GM18526 (cell line): ENCODE measurements around the gene SERPINF2.

Experiments used
- POLR2A ChIP-seq: IDR thresholded peaks from 3 replicates; pipeline ENCODE4 v1.6.1; 2011; ENCODE audit not compliant: insufficient read length; ENCODE audit errors: extremely low read depth

The SERPINF2 gene

GRCh38 chr17:1762901-1763898 is 20.5 kb downstream of the SERPINF2 start:
- TF ChIP-seq POLR2A, result no peak

- TF ChIP-seq POLR2A, result no peak
These were observed 21.6 kb downstream of the SERPINF2 start for GRCh38 chr17:1764284-1764683.

GRCh38 chr17:1765576-1765975 is 22.9 kb downstream of the SERPINF2 start:
- no peak for TF ChIP-seq POLR2A

GRCh38 chr17:1766382-1767135 is 23.9 kb downstream of the SERPINF2 start:
- no peak for TF ChIP-seq POLR2A

- TF ChIP-seq POLR2A, result no peak
These were observed 24.7 kb downstream of the SERPINF2 start for GRCh38 chr17:1767358-1767757.

GRCh38 chr17:1769822-1770477 is 27.3 kb downstream of the SERPINF2 start:
- no peak for TF ChIP-seq POLR2A

GRCh38 chr17:1773696-1774181 is 31.1 kb downstream of the SERPINF2 start:
- TF ChIP-seq POLR2A, result no peak

GRCh38 chr17:1774390-1775176 is 31.9 kb downstream of the SERPINF2 start:
- TF ChIP-seq POLR2A, result no peak

- no peak for TF ChIP-seq POLR2A
These were observed 33.7 kb downstream of the SERPINF2 start for GRCh38 chr17:1776328-1776727.

- no peak for TF ChIP-seq POLR2A
These were observed 34.2 kb downstream of the SERPINF2 start for GRCh38 chr17:1776857-1777256.

GRCh38 chr17:1779571-1780131 is 37.0 kb downstream of the SERPINF2 start:
- no peak for TF ChIP-seq POLR2A

GRCh38 chr17:1782171-1782567 is 39.5 kb downstream of the SERPINF2 start:
- TF ChIP-seq POLR2A, result no peak

- no peak for TF ChIP-seq POLR2A
These were observed 40.6 kb downstream of the SERPINF2 start for GRCh38 chr17:1783271-1783670.
